ENCODE data around the gene RABGAP1.

Gene RABGAP1

GRCh38 chr9:123046406-123047195 lies 105.8 kb downstream of the RABGAP1 start:
- in situ Hi-C loops (cut with MboI; ENCODE audit: low pct_unique_long_range_greater_than_20kb, low sequenced_read_pairs, unreplicated experiment) = no loop called here
- no peak for TF ChIP-seq CTCF (IDR thresholded peaks at IDR 0.05; ENCODE audit: extremely low read depth, insufficient read depth, missing control alignments)
- no peak for DNase-seq (ENCODE audit: low spot score)

- TF ChIP-seq CTCF (IDR thresholded peaks at IDR 0.05; ENCODE audit: extremely low read depth, insufficient read depth, missing control alignments) = no peak
- in situ Hi-C loops (cut with MboI; ENCODE audit: low pct_unique_long_range_greater_than_20kb, low sequenced_read_pairs, unreplicated experiment) = no loop called here
- DNase-seq (ENCODE audit: low spot score) = no peak
Observed at GRCh38 chr9:123048748-123049147, 107.9 kb downstream of the RABGAP1 start.

- TF ChIP-seq CTCF (IDR thresholded peaks at IDR 0.05; ENCODE audit: extremely low read depth, insufficient read depth, missing control alignments) = no peak
- in situ Hi-C loops (cut with MboI; ENCODE audit: low pct_unique_long_range_greater_than_20kb, low sequenced_read_pairs, unreplicated experiment) = no loop called here
- DNase-seq (ENCODE audit: low spot score) = no peak
Observed at GRCh38 chr9:123049589-123050222, 108.9 kb downstream of the RABGAP1 start.

GRCh38 chr9:123053046-123053445 lies 112.2 kb downstream of the RABGAP1 start:
- no peak for TF ChIP-seq CTCF (IDR thresholded peaks at IDR 0.05; ENCODE audit: extremely low read depth, insufficient read depth, missing control alignments)
- no peak for DNase-seq (ENCODE audit: low spot score)
- in situ Hi-C loops (cut with MboI; ENCODE audit: low pct_unique_long_range_greater_than_20kb, low sequenced_read_pairs, unreplicated experiment) = no loop called here

GRCh38 chr9:123053711-123054110 lies 112.9 kb downstream of the RABGAP1 start:
- TF ChIP-seq CTCF (IDR thresholded peaks at IDR 0.05; ENCODE audit: extremely low read depth, insufficient read depth, missing control alignments) = no peak
- in situ Hi-C loops (cut with MboI; ENCODE audit: low pct_unique_long_range_greater_than_20kb, low sequenced_read_pairs, unreplicated experiment) = no loop called here
- DNase-seq (ENCODE audit: low spot score) = no peak

GRCh38 chr9:123058834-123059233 lies 118.0 kb downstream of the RABGAP1 start:
- in situ Hi-C loops (cut with MboI; ENCODE audit: low pct_unique_long_range_greater_than_20kb, low sequenced_read_pairs, unreplicated experiment) = no loop called here
- no peak for TF ChIP-seq CTCF (IDR thresholded peaks at IDR 0.05; ENCODE audit: extremely low read depth, insufficient read depth, missing control alignments)

More at GRCh38 chr9:123058834-123059233, 118.0 kb downstream of the RABGAP1 start:
- DNase-seq (ENCODE audit: low spot score) = no peak

Measured in GM13977 (cell line).